HG03097 (cell line): ENCODE data around the gene SEMA7A.

ENCODE experiments used
- ATAC-seq: cut with Tn5 transposase; IDR thresholded peaks from one replicate; pipeline ENCODE4 v1.9.1; 2021; ENCODE audit not compliant: unreplicated experiment, low FRiP score

The SEMA7A gene

GRCh38 chr15:74389241-74390048 lies 44.3 kb downstream of the SEMA7A start:
- ATAC-seq, result no peak

- no peak for ATAC-seq
These were observed 45.3 kb downstream of the SEMA7A start for GRCh38 chr15:74388363-74388951.

GRCh38 chr15:74387621-74388362 lies 46.0 kb downstream of the SEMA7A start:
- no peak for ATAC-seq

- ATAC-seq, result no peak
These were observed 46.6 kb downstream of the SEMA7A start for GRCh38 chr15:74387141-74387541.

- no peak for ATAC-seq
These were observed 47.1 kb downstream of the SEMA7A start for GRCh38 chr15:74386496-74387140.

GRCh38 chr15:74385733-74386132 lies 48.0 kb downstream of the SEMA7A start:
- ATAC-seq, result no peak

- ATAC-seq, result peak; percentile 48
These were observed 48.7 kb downstream of the SEMA7A start for GRCh38 chr15:74384881-74385643.

GRCh38 chr15:74384566-74384880 lies 49.2 kb downstream of the SEMA7A start:
- ATAC-seq, result no peak

GRCh38 chr15:74383695-74384565 lies 49.8 kb downstream of the SEMA7A start:
- peak; percentile 48 for ATAC-seq

GRCh38 chr15:74383286-74383685 lies 50.5 kb downstream of the SEMA7A start:
- ATAC-seq, result peak; percentile 3

- ATAC-seq, result peak; percentile 30
These were observed 51.5 kb downstream of the SEMA7A start for GRCh38 chr15:74382004-74382816.

- no peak for ATAC-seq
These were observed 52.3 kb downstream of the SEMA7A start for GRCh38 chr15:74381481-74381880.

- ATAC-seq, result no peak
These were observed 52.6 kb downstream of the SEMA7A start for GRCh38 chr15:74381190-74381453.

- no peak for ATAC-seq
These were observed 53.2 kb downstream of the SEMA7A start for GRCh38 chr15:74380361-74381189.

- ATAC-seq, result no peak
These were observed 54.9 kb downstream of the SEMA7A start for GRCh38 chr15:74378848-74379247.

- no peak for ATAC-seq
These were observed 55.7 kb downstream of the SEMA7A start for GRCh38 chr15:74377831-74378766.
